ENCODE data around the gene NEIL3. TPM values are rescaled to one million over a fixed set of nuclear protein-coding genes. Genes with fewer than 3 reads are reported as not detected.

Gene NEIL3
- total and polyA plus RNA-seq, 2 donors (not counting 1 experiment from before 2014, with no cell fraction given) = 4.5 to 5.2 TPM

DNA sequence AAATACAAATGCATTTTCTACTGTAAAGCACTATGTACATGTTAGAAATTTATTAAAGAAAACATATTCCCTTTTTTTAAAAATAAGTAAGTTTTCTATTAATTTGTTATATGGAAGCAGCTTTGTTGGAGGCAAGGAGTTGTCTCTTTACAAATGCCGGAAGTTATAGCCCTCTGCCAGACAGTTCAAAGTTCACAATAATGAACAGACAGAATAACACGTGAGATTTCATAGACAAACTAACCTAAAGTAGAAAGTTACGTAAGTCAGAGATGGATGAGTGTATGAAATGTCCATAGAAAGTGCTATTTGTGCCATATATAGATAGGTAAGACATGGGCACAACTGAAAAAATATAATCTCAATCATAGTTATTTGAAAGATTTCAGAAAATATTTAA is 43.9 kb upstream of the NEIL3 start:
- Histone ChIP-seq H2AFZ (ENCODE audit: low read length) (no peak overlapping the region), H3K27me3 (ENCODE audit: control insufficient read depth, insufficient read depth, low read length) (no peaks in the 10 kb centered on the region), H3K36me3 (ENCODE audit: control insufficient read depth, insufficient read depth, low read length) (no peaks in the 10 kb centered on the region), H3K4me2 (ENCODE audit: extremely low read depth, insufficient read depth, low read length) (no peak overlapping the region), H3K9me3 (ENCODE audit: control insufficient read depth, insufficient read depth, low read depth, low read length) (no peaks in the 10 kb centered on the region), H3K79me2 (ENCODE audit: control insufficient read depth, insufficient read depth, low read length) (no peaks in the 10 kb centered on the region), H3K4me1 (ENCODE audit: control insufficient read depth, extremely low read depth, insufficient read depth, low read length) (no peaks in the 10 kb centered on the region), H4K20me1 (ENCODE audit: control insufficient read depth, extremely low read depth, insufficient read depth, low read length) (no peaks in the 10 kb centered on the region), H3K27ac (ENCODE audit: insufficient read depth, low read length) (no peak overlapping the region), H3K4me3 (replicated peaks in 1 of 4; ENCODE audit: control extremely low read depth in 1 of 4, insufficient read depth in 1 of 4, low read depth in 3 of 4, low read length in 4 of 4) (no peak overlapping the region), H3K9ac (ENCODE audit: insufficient read depth, low read length) (no peak overlapping the region)
- TF ChIP-seq CTCF (conservative IDR thresholded peaks at IDR 0.05 in 1 of 2, IDR thresholded peaks at IDR 0.05 in 1 of 2; ENCODE audit: low read depth in 1 of 2, low read length in 2 of 2) (no peak), EZH2 (IDR thresholded peaks at IDR 0.05; ENCODE audit: low read length, missing control alignments) (no peak)
- DNase-seq (ENCODE audit: low read depth in 2 of 2) = no peak

- H3K27ac ChIP-seq (ENCODE audit: insufficient read depth, low read length) = no peak overlapping the region
- no peaks in the 10 kb centered on the region for H3K27me3 ChIP-seq (ENCODE audit: control insufficient read depth, insufficient read depth, low read length)
- no peaks in the 10 kb centered on the region for H4K20me1 ChIP-seq (ENCODE audit: control insufficient read depth, extremely low read depth, insufficient read depth, low read length)
- H3K79me2 ChIP-seq (ENCODE audit: control insufficient read depth, insufficient read depth, low read length) = no peaks in the 10 kb centered on the region
- H3K4me3 ChIP-seq (replicated peaks in 1 of 4; ENCODE audit: control extremely low read depth in 1 of 4, insufficient read depth in 1 of 4, low read depth in 3 of 4, low read length in 4 of 4) = no peak overlapping the region
- H3K9me3 ChIP-seq (ENCODE audit: control insufficient read depth, insufficient read depth, low read depth, low read length) = no peaks in the 10 kb centered on the region
- TF ChIP-seq EZH2 (IDR thresholded peaks at IDR 0.05; ENCODE audit: low read length, missing control alignments) (no peak), CTCF (conservative IDR thresholded peaks at IDR 0.05 in 1 of 2, IDR thresholded peaks at IDR 0.05 in 1 of 2; ENCODE audit: low read depth in 1 of 2, low read length in 2 of 2) (no peak)
- no peaks in the 10 kb centered on the region for H3K36me3 ChIP-seq (ENCODE audit: control insufficient read depth, insufficient read depth, low read length)
- no peak overlapping the region for H3K4me2 ChIP-seq (ENCODE audit: extremely low read depth, insufficient read depth, low read length)
- H3K9ac ChIP-seq (ENCODE audit: insufficient read depth, low read length) = no peak overlapping the region
- DNase-seq (ENCODE audit: low read depth in 2 of 2) = no peak
- H3K4me1 ChIP-seq (ENCODE audit: control insufficient read depth, extremely low read depth, insufficient read depth, low read length) = no peaks in the 10 kb centered on the region
- H2AFZ ChIP-seq (ENCODE audit: low read length) = no peak overlapping the region
Observed at GRCh38 chr4:177266506-177266905, 43.2 kb upstream of the NEIL3 start.

DNA sequence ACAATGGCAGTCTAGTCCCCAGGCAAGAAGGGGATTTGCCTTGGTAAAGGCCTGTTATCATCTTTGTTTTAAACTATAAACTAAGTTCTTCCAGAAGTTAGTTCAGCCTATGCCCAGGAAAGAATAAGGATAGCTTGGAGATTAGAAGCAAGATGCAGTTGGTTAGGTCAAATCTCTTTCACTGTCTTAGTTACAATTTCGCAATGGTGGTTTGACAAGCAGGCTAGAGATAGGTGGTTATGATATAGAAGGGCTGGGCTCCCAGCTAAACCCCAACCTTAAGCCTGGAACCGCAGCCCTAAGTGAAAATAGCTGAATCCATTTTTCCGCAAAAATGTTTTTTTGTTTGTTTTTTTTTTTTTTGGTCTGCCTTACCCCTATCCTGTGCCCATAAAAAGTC is 41.8 kb upstream of the NEIL3 start:
- Histone ChIP-seq H3K4me1 (ENCODE audit: control insufficient read depth, extremely low read depth, insufficient read depth, low read length) (no peaks in the 10 kb centered on the region), H2AFZ (ENCODE audit: low read length) (no peak overlapping the region), H3K36me3 (ENCODE audit: control insufficient read depth, insufficient read depth, low read length) (no peaks in the 10 kb centered on the region), H3K9me3 (ENCODE audit: control insufficient read depth, insufficient read depth, low read depth, low read length) (no peaks in the 10 kb centered on the region), H3K27me3 (ENCODE audit: control insufficient read depth, insufficient read depth, low read length) (no peaks in the 10 kb centered on the region), H4K20me1 (ENCODE audit: control insufficient read depth, extremely low read depth, insufficient read depth, low read length) (no peaks in the 10 kb centered on the region), H3K27ac (ENCODE audit: insufficient read depth, low read length) (no peak overlapping the region), H3K4me3 (replicated peaks in 1 of 4; ENCODE audit: control extremely low read depth in 1 of 4, insufficient read depth in 1 of 4, low read depth in 3 of 4, low read length in 4 of 4) (no peak overlapping the region), H3K4me2 (ENCODE audit: extremely low read depth, insufficient read depth, low read length) (no peak overlapping the region), H3K9ac (ENCODE audit: insufficient read depth, low read length) (no peak overlapping the region), H3K79me2 (ENCODE audit: control insufficient read depth, insufficient read depth, low read length) (no peaks in the 10 kb centered on the region)
- TF ChIP-seq EZH2 (IDR thresholded peaks at IDR 0.05; ENCODE audit: low read length, missing control alignments) (no peak), CTCF (conservative IDR thresholded peaks at IDR 0.05 in 1 of 2, IDR thresholded peaks at IDR 0.05 in 1 of 2; ENCODE audit: low read depth in 1 of 2, low read length in 2 of 2) (no peak)
- no peak for DNase-seq (ENCODE audit: low read depth in 2 of 2)
